Measurements from ENCODE around the gene AFMID. TPM values are rescaled to one million over a fixed set of nuclear protein-coding genes. Genes with fewer than 3 reads are reported as not detected.
A peak's percentile ranks its signal among the peaks of the same experiment; 100 is the strongest.
"Not testable (repeated sequence)": the region's sequence is repeated elsewhere in the genome, so short reads cannot be mapped to it uniquely, and the experiment has no call there.

The AFMID gene
- total RNA-seq, 1 donor from 2014 or later = 32.3 TPM

DNA sequence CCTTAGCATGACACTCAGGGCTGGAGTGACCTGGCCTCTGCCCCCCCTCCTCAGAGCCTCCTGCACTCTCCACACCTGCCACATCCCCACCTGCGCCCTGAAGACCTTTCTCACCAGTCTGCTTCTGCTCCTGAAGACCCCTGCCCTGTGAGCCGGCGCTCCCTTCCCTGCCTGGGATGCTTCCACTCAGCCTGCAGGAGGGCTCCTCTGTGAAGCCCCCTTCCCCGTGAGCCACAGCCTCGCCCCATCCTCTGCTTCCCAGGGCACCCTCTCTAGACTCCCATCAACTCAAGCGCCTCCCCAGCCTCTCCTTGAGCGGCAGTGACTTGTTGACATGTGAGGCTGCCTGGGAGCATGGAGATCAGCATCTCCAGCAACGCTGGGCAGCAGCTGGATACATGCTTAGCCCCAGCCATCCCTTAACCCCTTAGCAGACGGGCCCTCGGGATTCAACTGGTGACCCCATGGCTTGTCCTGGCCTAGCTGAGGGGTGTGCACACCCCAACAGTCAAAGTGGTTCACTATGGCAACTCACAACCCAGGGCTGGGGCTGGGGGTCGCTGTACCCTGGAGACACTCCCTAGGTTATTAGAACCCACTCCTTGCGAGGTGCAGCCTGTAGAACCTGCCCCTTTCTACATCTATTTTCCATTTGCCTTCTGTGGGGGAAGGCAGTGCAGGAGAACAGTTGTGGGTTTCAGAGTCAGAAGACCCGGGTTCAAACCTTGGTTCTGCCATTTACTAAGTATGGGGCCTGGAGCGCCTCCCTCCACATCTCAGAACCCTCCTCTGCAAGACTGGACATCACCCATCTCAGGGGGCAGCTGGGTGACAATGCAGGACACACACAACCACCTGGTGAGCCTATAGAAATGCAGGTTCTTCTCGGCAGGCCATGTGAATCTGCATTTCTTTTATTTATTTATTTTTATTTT lies 65.8 kb downstream of the AFMID start:
- Mint-ChIP-seq H3K27me3 (ENCODE audit: low read depth) (no peaks in the 10 kb centered on the region), H3K4me1 (peaks cover 52% of the 10 kb centered on the region), H3K36me3 (no peaks in the 10 kb centered on the region), H3K4me3 (peak overlapping the region; percentile 71), H3K9me3 (no peaks in the 10 kb centered on the region), H3K27ac (peak overlapping the region; percentile 75)
- no peak for DNase-seq (ENCODE audit: low spot score in 2 of 2, unreplicated experiment in 2 of 2)
- TF ChIP-seq, protein P1, sequence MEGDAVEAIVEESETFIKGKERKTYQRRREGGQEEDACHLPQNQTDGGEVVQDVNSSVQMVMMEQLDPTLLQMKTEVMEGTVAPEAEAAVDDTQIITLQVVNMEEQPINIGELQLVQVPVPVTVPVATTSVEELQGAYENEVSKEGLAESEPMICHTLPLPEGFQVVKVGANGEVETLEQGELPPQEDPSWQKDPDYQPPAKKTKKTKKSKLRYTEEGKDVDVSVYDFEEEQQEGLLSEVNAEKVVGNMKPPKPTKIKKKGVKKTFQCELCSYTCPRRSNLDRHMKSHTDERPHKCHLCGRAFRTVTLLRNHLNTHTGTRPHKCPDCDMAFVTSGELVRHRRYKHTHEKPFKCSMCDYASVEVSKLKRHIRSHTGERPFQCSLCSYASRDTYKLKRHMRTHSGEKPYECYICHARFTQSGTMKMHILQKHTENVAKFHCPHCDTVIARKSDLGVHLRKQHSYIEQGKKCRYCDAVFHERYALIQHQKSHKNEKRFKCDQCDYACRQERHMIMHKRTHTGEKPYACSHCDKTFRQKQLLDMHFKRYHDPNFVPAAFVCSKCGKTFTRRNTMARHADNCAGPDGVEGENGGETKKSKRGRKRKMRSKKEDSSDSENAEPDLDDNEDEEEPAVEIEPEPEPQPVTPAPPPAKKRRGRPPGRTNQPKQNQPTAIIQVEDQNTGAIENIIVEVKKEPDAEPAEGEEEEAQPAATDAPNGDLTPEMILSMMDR (IDR thresholded peaks at IDR 0.05; ENCODE audit: unreplicated experiment) = no peak

- H3K27me3 Mint-ChIP-seq (ENCODE audit: low read depth); DNase-seq (ENCODE audit: low spot score in 2 of 2, unreplicated experiment in 2 of 2); H3K9me3 Mint-ChIP-seq; H3K36me3 Mint-ChIP-seq: not testable (repeated sequence)
- peak overlapping the region; percentile 53 for H3K27ac Mint-ChIP-seq
- H3K4me3 Mint-ChIP-seq = peak overlapping the region; percentile 71
- peaks cover 56% of the 10 kb centered on the region for H3K4me1 Mint-ChIP-seq
Observed at GRCh38 chr17:78253636-78253945, 66.4 kb downstream of the AFMID start.

DNA sequence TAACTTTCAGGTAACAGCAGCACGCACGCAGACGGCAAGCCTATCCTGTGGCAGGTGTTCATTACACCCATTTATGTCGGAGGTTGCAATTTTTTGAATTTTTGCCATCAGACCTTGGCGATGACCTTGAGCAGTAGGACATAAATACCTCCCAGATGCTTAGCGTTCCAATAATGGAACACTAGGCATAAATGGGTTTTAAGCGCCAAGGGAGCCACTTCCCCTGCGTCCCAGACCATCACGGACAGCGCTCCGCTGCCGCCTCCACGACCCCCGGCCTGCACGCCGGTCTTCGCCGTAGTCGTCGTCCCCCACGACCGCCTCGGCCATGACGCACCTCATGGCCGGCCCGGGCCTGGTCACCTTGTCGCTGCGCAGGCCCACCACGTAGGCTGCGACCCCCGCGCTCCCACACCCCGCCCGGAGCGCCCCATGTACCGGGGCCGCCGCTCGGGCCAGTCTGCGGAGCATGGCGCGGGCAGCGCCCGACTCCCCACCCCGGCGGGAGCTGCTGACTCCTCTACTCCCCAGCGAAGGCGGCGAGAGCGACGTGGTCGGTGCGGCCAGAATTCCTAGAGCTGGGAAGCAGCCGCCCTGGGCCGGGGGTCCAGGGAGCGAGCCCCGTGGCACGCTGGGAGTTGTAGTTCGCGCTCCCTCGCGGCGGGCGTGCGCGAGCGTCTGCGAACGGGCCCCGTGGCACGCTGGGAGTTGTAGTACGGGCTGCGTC lies 66.9 kb downstream of the AFMID start:
- Mint-ChIP-seq H3K36me3 (no peaks in the 10 kb centered on the region), H3K27me3 (ENCODE audit: low read depth) (no peaks in the 10 kb centered on the region)

DNA sequence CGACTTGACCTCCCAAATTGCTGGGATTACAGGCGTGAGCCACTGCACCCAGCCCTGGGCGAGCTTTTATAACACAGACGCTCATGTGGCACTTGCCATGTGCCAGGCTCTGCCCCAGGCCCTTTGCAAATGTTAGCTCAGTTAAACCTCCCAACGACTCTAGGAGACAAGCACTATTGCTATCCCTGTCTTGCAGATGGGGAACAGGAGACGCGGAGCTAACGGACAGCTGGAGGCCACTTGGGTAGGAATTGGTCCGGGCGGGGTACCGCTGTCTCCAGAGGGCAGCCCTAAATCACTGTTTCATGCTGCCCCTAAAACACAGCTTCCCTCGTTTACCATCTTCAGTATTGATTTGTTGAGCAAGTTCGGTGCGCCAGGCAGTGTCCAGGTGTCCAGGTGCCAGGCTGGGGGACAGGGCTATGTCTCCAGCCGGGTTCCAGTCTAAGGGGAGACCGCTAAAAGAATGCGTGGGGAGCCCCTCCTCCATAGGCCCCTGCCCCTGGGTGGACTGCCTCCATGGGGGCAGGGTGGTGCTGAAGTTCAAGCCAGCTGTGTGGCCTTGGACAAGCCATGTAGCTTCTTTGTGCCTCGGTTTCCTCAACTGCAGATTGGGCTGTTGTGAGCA lies 68.0 kb downstream of the AFMID start:
- H3K36me3 Mint-ChIP-seq = no peaks in the 10 kb centered on the region

More for the DNA sequence above, 66.9 kb downstream of the AFMID start:
- Mint-ChIP-seq H3K9me3 (no peaks in the 10 kb centered on the region), H3K27ac (peak overlapping the region; percentile 95), H3K4me1 (peaks cover 57% of the 10 kb centered on the region), H3K4me3 (peak overlapping the region; percentile 71)
- TF ChIP-seq, protein P1 (IDR thresholded peaks at IDR 0.05; ENCODE audit: unreplicated experiment) = no peak
- DNase-seq (ENCODE audit: low spot score in 2 of 2, unreplicated experiment in 2 of 2) = peak; percentile 80 to 91

DNA sequence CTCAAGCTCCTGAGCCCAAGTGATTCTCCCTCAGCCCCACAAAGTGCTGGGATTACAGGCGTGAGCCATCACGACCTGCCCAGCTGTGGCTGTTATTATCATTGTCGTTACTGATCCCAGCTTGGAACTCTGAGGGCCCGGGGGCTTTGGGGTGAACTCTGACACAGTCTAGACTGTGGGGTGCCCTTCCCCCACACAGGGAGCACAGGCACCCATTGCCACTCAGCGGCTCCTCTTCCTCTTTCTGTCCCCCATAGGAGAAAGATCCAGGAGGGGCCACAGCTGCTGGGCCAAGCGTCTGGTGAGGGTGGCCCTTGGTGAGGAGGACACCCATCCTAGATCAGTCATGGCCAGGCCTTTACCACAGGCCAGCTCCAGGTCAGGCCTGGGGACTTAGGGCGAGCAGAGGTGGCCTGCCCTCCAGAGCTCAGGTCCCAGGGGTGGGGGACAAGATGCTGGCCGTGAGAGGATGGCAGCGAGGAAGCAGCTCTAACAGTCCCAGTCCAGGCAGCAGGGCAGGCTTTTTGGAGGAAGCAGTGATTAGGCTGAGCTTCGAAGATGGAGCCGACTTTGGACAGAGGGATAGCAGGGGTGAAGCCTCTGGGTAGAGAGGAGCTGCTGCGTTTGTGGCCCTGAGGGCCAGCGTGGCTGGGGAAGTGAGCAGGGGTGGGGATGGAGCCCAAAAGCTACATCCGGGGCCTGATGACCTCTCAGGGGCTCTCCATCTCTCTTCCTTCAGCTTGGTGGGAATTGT lies 69.0 kb downstream of the AFMID start:
- H3K27ac Mint-ChIP-seq = peak overlapping the region; percentile 92
- H3K36me3 Mint-ChIP-seq = no peaks in the 10 kb centered on the region
- H3K4me3 Mint-ChIP-seq = peak overlapping the region; percentile 30
- no peaks in the 10 kb centered on the region for H3K27me3 Mint-ChIP-seq (ENCODE audit: low read depth)
- no peaks in the 10 kb centered on the region for H3K9me3 Mint-ChIP-seq
- TF ChIP-seq, protein P1 (IDR thresholded peaks at IDR 0.05; ENCODE audit: unreplicated experiment) = no peak
- no peak for DNase-seq (ENCODE audit: low spot score in 2 of 2, unreplicated experiment in 2 of 2)
- H3K4me1 Mint-ChIP-seq = peaks cover 61% of the 10 kb centered on the region

More for the DNA sequence above, 68.0 kb downstream of the AFMID start:
- Mint-ChIP-seq H3K27ac (peak overlapping the region; percentile 92), H3K4me1 (peaks cover 62% of the 10 kb centered on the region), H3K4me3 (peak overlapping the region; percentile 30), H3K27me3 (ENCODE audit: low read depth) (no peaks in the 10 kb centered on the region), H3K9me3 (no peaks in the 10 kb centered on the region)
- TF ChIP-seq, protein P1 (IDR thresholded peaks at IDR 0.05; ENCODE audit: unreplicated experiment) = no peak
- DNase-seq (ENCODE audit: low spot score in 2 of 2, unreplicated experiment in 2 of 2) = no peak
